GM12891 (cell line): Measurements from ENCODE around the gene ZDHHC9.

Experiments
- POLR2A ChIP-seq: IDR thresholded peaks from 2 replicates; pipeline ENCODE4 v1.6.1; 2011; ENCODE audit warnings: low read depth, low read length, control low read depth
- POU2F2 ChIP-seq: IDR thresholded peaks from 2 replicates; pipeline ENCODE4 v1.6.1; 2011; ENCODE audit warnings: low read depth, mild to moderate bottlenecking, control low read depth, low read length, moderate library complexity

DNA sequence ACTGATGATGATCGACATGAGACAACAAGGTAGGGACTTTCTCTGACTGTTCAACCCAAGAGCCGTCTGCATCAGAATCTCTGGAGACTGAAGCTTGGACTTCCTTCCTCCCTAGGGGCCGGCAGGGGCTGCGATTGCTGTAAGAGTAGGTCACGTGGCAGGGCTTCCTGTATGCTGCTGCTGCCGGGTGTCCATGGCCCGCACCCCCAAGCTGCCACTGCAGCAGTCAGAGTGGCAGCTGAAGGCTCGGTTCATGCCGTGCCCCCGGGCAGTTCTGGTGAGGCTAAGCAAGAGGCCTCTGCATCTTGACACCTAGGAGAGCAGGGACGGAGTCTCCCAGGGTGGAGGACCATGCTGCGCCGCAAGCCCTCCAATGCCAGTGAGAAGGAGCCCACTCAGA, 63.9 kb downstream of the ZDHHC9 start, which contains the start of gene SASH3:
- TF ChIP-seq POLR2A (peak; percentile 76), POU2F2 (0 out of 2 replicates have a peak, but pooled peaks have one; percentile 12)
